ENCODE data around the gene ADAM12. TPM values are rescaled to one million over a fixed set of nuclear protein-coding genes. Genes with fewer than 3 reads are reported as not detected.

The ADAM12 gene
- polyA plus RNA-seq, 10 donors: 13.8 to 31.7 (median 20.1) TPM

GRCh38 chr10:126087796-126088505 lies 300.3 kb downstream of the ADAM12 start:
- no peak for DNase-seq

- DNase-seq: no peak
These were observed 301.1 kb downstream of the ADAM12 start for GRCh38 chr10:126087153-126087680.

- DNase-seq: no peak
These were observed 302.5 kb downstream of the ADAM12 start for GRCh38 chr10:126085806-126086205.

- DNase-seq: no peak
These were observed 303.9 kb downstream of the ADAM12 start for GRCh38 chr10:126084369-126084768.

DNA sequence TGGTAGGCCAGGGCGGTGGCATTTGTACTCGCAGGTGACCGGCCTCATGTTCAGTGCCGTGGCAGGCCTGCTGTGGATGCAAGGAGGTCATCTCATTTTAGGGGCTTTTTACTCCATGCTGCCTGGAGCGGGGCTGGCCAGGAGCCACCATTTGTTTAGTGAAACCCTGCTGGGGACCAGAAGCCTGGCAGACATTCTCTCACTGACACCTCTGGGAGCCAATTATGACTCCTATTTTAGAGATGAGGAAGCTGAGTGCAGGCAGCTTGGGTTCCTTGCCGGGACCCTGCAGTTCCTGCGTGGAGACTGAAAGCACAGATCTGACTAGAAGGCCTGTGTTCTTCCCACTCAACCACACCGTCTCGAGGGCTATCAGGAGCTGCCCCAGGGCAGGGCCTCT lies 305.3 kb downstream of the ADAM12 start:
- DNase-seq: no peak

- DNase-seq: no peak
These were observed 306.3 kb downstream of the ADAM12 start for GRCh38 chr10:126081841-126082466.

- peak in 2 of 3 donors; percentile 76 to 79 for DNase-seq
These were observed 307.3 kb downstream of the ADAM12 start for GRCh38 chr10:126080879-126081411.

DNA sequence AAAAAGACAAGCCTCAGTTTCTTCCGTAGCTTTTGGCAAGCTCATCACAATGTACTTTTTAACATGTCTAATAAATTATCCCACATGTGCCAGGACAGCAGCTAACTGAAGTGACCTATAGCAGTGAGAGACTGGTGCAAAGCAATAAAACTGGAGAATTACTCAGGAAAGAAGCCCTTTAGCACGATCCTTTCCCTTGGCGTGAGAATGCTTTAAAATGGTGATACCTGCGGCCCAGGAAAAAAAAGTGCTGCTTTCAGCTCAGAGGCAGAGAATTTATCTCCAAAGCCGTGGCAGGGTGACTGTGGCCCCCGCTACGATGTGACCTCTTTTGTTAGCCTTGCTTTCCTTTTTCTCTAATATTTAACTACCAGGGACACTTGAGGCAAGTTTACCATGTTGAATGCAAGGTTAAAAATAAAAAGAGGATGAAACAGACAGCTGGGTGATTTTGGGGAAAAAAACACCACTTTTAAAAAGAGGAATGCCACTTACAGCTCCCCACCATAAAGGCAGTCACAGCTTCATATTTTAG lies 307.9 kb downstream of the ADAM12 start:
- no peak for DNase-seq

DNA sequence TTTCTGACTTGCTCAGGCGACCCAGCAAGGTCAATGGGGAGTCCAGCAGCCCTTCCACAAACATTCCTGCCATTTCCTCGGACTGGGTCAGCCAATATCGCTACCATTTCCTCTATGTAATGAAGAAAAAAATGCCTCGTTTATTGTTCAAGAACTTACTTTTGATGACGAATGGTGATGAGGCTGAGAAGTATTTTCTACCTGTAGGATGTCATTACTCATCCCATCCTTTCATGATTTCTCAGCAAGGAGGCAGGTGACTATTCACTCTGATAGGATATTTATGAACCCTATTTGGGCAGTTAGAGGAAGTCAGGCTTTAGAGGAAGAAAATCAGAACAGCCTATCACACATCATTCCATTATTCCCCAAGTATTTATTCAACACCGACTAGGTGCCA lies 313.3 kb downstream of the ADAM12 start:
- DNase-seq: no peak

GRCh38 chr10:126074291-126074690 lies 314.0 kb downstream of the ADAM12 start:
- no peak for DNase-seq

DNA sequence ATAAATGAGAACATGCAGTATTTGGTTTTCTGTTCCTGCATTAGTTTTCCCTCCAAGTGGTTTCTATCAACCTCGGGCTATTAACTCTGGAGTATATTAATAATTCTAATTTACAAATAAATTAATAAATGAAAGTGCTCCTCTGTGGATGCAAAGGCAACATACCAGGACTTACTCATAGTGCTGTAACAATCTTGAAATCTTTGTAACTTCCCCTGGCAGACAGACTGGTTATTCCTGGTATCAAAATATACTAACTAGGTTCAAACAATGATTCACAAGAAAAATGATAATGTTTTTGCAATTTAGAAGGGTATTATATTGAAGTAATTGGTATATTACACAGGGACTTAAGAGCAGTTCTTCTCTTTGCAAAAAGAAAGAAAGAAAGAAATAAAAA lies 314.7 kb downstream of the ADAM12 start:
- no peak for DNase-seq

GRCh38 chr10:126072622-126073021 lies 315.7 kb downstream of the ADAM12 start:
- peak in 1 of 3 donors; percentile 50 for DNase-seq

- no peak for DNase-seq
These were observed 317.6 kb downstream of the ADAM12 start for GRCh38 chr10:126070476-126071215.

DNA sequence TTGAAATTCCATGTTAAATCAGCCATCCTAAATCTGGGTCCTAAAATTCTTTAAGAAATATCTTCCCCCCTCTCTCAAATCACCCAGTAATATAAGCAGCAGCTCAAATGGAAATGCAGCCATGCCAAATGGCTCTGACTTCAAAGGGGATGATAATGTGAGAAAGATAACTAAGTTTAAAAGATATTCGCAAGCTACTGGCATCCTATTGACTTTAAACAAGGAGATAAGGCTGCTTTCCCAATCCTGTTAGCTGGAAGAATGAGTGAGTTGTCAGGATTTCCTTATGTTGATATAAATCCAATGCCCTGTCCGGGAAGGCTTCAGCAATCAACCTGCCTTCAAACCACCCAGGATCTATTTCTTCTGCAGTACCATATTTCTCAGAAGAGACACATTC lies 320.0 kb downstream of the ADAM12 start:
- no peak for DNase-seq

GRCh38 chr10:126066456-126066855 lies 321.8 kb downstream of the ADAM12 start:
- DNase-seq: no peak

DNA sequence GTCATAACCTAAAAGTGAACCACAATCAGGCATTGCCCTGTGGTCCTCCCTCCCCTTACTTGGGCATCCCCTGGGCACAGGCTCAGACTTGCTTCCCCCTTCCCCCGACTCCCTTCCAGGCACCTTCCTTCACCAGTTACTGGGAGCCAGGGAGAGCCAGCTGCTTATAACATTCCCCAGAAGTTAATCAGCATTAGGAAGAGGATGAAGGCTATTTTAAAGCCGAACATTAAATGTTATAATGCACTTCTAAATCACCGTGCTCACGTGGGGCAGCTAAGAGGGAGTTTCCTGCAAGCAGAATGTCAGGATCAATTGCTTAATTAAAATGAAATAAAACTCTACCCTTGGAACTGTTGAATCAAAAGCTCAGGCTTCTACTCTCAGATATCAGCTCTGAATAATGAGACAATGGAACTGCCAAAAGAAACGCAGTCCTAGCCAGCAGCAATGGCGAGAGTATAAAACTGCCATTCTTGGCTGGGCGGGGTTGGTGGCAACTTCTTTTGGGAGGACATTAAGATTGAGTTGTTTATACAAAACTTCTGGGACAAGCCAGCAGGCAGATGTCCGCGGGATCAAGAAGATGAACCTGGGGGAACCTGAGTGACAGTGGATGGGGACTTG lies 322.4 kb downstream of the ADAM12 start:
- no peak for DNase-seq

GRCh38 chr10:126064512-126064911 lies 323.8 kb downstream of the ADAM12 start:
- DNase-seq: no peak

GRCh38 chr10:126063353-126063791 lies 324.9 kb downstream of the ADAM12 start:
- peak in 2 of 3 donors; percentile 40 to 66 for DNase-seq

DNA sequence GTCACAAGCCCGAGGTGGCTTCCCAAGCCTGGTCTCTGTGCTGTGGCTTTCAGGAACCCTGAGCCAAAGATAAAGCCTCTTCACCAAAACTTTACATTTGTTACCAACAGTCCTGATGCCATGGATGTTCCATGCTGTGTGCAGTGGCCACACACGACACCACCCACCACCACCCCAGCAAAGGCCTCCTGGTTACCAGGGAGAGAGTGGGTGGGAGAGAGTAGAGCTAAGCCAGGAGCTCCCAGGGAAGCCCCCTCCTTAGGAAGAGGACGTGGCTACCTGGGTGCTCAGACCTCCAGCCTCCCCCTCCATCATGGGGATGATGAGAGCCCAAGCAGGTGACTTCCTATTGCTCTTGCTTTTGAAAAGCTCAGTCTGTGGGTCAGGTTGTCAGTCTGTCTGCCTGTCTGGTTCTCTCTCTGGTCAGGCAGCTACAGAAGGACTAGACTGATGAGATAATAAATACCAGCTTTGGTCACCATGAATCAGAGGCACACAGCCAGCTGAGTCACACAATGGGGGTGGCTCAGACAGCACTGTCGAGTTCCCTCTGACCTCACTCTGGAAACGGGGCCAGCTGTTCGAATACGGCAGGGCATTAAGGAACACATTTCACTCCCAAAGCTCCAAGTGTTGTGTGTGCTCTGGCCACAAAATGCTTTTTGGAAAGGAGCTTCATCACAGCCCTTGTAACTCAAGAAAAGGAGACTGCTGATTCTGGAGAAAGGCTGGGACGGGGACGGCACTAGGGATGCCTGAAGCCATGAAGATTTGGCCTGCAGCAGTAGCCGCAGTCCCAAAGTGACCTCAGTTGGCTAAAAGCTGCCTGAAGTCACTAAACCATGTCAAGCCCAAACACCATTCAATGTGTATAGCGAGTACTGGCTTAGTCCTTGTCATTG lies 325.9 kb downstream of the ADAM12 start:
- peak; percentile 85 to 96 (median 89) for DNase-seq

DNA sequence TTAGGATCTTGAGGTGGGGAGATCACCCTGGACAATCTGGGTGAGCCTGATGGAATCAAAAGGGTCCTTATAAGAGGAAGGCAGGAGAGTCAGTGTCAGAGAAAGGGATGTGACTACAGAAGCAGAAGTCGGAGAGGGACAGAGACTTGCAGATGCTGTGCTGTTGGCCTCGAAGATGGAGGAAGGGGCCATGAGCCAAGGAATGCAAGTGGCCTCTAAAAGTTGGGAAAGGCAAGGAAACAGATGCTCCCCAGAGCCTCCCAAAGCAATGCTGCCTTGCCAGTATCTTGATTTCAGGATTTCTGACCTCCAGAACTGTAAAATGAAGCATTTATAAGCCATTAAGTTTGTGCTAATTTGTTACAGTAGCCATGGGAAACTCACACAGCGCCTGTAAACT lies 326.8 kb downstream of the ADAM12 start:
- peak in 1 of 3 donors; percentile 48 for DNase-seq

Measured in muscle of back (tissue), 11 donors.